GM15510 (cell line): ENCODE measurements around the gene RIPK1.

Experiments used
- POLR2A ChIP-seq: IDR thresholded peaks from 3 replicates; pipeline ENCODE4 v1.6.1; 2011; ENCODE audit warnings: borderline replicate concordance; ENCODE audit not compliant: insufficient read length; ENCODE audit errors: extremely low read depth

Gene RIPK1

DNA sequence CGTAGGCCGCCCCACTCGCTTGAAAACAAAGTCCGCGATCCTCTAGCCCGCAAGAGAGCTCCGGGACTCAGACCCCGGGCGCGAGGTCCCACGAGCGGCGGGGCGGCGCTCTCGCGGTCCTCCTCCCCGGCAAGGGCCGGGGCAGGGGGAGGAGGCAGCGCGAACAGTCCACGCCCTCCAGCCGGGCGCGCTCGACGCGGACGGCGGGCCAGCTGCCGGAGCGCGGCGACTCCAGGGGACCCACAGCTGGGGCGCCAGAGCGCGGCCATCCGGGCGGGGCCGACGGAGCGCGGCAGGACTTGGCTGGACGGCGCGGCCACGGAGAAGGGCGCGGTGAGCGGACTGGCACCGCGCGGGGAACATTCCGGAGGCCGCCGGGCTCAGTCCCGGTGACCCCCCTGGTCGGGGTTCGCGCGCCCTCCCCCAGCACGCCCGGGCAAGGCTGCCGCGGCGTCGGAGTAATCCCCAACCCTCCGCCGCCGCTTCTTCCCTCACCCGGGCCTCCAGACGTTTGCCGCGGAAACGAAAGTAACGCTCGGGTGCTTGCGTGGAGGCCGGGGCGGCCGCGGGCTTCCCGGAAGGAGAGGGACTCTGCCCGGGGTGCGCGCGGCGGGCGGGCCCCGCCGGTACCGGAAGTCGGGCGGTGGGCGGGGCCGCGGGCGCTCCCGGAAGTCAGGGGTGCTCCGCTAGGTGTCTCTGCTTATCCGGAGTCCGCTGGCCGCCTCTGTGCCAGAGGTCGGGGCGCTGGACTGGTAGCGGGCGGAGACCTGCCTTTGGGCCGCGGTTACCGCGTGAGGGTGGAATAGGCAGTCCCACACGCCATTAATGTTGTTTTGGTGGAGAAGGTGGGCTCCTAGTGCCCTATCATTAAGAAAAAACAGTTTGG is at the start of gene RIPK1:
TSS of gene RIPK1 (plus strand) at position 166 of the 886 bp plus-strand sequence. CDS start 8,330 bp downstream, outside the sequence.
- TF ChIP-seq POLR2A = peak; percentile 95

DNA sequence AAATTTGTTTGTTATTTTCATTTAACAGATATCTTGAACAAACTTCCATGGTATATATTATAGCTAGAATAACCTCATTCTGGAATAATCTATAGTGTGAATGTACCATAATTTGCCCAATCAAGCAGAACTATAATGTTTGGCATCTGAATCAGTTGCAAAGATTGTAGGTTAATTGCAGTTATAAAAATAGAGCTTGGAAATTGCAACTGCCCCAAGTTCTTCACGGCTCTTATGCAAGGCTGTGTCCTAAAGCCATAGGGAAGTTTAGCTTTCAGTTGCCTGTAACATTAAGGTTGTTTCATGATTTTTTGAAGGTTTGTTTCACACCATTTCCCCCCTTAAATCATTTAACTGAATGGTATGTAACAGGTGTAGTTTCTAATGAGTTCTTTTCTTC is 49.2 kb upstream of the RIPK1 start:
- no peak for TF ChIP-seq POLR2A

DNA sequence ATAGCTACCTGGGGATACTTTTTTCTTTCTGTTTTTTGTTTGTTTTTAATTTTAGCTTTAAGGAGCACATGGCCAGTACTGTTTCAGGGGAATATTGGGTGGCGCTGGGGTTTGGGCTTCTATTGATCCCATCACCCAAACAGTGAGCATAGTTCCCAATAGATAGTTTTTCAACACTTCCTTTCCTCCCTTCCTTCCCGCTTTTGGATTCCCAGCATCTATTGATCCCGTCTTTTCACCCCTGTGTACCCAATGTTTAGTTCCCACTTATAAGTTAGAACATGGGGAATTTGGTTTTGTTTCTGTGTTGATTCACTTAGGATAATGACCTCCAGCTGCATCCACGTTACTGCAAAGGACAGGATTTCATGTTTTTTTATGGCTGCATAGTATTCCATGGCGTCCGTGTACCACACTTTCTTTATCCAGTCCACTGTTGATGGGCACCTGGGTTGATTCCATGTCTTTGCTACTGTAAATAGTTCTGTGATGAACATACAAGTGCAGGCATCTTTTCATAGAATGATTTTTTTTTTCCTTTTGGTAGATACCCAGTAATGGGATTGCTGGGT is 48.5 kb upstream of the RIPK1 start:
- TF ChIP-seq POLR2A = no peak

DNA sequence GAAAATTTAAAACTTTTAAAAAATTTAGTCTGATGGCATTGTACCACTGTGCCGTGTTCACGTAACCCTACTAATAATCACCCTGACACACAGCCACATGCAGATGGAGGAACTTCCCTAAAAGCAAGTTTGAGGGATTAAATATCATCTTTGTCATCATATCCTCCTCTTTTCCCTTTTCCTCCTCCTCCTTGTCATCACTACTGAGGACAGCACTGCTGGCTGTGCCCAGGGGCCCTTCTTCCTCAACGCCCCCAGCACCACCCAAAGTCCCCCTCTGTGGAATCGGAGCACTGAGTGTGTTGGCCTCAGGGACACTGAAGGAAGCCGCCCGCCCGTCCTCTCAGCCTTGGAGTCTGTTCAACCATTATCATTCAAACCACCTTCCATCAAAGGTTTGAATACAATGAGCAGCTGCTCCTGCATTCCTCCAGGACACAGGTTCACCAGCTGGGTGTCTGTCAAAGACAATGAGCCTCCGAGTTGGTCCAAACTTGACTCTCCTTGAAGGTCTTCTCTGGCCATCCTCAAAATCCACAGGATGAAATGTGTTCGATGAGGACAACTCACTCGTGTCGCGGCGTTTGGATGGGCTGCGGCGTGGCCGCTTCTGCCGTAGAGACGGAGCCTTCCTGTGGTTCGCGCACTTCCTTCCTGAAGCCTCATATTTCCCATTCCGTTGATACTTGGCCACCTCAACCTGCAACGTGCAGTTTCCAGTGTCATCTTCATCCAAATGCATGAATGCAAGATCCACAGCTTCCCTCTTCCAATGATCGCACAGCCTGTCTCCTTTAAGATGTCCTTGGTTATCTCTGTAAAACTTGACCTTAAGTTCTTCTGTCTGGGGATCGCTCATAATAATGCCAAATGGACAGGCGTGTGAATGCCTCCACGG is 45.3 kb upstream of the RIPK1 start:
- no peak for TF ChIP-seq POLR2A

DNA sequence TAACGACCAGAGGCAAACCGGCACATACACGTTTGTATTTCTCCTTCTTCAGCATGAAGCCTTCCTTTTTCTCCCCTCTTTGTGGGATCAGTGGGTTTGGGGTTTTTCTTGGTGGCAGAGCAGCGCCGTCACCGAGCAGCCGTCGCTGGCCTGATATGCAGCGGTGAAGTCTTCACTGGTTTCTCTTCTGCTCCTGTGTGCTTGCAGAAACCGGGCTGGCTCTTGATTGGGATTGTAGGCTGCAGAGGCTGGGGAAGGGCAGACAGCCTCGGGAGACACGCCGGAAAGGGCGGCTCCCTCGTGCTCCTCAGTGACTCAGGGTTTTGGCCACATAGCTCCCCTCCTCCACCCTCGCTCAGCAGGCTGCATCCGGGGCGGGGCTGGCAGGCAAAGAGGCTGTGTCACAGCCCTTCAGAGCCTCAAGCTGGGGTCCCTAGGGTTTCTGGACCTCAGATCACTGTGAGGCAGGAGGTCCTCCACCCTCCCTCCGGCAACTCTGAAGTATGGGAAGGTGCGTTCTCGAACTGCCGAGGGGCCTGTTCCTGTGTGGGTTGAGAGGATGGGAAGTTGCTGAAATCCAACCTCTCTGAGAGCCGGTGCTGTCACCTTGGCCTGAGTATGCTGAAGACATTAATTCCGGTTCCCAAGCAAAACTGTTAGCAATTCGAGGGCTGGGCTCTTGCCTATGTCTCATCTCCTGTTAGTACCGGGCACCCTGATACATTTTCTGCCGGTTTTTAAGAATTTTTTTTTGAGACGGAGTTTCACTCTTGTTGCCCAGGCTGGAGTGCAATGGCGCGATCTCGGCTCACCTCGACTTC is 44.4 kb upstream of the RIPK1 start:
- peak; percentile 62 for TF ChIP-seq POLR2A

DNA sequence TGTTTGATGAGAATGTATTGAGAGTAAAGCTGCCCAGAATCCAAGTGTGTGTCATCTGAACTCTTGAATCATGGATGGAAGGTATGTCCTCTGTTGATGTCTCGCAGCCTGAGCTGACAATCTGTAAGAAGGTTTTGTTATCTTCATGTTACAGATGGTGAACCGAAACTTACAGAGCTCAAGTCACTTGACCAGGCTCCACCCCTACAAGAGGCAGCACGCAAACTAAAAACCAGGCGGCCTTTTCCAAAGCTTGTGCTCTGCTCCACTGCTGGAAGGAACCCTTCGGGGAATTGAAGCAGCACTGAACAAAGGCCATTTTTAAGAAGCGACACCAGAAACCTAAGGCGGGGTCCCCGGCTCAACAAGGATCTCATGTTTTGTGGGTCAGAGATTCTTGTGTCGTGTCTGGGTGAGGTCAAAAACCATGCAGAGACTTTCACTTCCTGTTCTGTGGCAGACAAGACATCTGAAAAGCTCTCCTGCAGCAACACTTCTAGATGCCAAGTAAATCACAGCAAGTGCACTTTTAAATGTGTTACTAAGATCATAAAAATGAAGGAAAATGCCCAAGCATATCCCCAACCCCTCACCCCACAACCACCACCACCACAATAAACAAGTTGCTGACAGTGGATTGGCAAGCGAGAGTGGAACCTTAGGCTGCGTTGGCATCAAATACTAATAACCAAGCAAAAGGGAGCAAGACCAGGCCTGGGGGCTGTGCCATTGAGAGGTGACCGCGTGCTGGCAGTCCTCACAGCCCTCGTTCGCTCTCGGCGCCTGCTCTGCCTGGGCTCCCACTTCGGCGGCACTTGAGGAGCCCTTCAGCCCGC is 41.3 kb upstream of the RIPK1 start:
- TF ChIP-seq POLR2A = no peak

DNA sequence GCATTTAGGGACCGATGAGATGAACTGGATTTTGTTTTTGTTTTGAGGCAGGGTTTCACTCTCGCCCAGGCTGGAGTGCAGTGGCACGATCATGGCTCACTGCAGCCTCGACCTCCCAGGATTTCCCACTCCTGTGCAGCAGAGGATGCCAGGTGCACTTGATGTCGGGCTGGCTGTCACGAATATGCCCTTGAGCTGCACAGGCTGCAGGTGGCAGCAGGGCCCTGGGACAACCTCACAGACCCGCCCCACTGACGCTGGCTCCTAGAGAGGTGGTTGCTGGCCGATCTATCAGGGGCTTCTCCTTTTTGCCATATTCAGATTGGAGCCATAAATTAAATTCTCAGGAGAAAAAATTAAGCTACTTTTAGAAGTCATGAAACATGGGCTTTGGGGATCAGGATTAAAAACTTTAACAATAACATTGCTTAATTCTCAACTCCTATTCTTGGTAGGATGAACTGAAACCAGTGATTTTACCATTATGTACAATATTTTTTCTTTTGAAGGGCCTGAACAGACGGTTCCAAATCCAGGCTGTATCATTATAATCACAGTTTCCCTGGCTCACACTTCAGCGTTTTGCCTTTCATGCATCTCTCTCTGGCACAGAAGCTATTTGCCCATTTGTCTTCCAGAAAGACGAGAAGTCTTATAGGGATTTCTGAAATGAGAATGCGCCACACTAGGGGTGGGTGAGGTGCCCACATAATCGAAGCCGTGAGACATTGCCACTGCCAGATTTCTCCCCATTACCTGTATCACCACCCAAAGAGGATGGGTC is 36.2 kb upstream of the RIPK1 start:
- TF ChIP-seq POLR2A = no peak

DNA sequence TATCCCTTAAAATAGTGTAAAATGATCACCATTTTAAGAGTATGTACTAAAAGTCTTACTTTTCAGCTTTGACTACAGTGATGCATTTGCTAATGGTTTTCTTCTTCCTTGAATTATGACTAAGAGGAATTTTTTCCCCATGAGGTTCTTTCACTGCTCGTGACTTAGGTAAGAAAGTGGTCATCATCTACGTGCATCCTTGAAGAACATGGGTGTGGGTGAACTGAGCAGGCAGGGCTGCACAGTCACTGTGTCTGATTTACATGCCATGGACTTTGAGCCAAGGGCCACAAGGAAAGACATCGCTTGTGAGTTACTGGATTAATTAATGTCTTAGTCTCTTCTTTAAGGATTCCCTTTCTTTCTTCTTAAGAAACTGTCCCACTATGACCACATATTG is 35.3 kb upstream of the RIPK1 start:
- no peak for TF ChIP-seq POLR2A

DNA sequence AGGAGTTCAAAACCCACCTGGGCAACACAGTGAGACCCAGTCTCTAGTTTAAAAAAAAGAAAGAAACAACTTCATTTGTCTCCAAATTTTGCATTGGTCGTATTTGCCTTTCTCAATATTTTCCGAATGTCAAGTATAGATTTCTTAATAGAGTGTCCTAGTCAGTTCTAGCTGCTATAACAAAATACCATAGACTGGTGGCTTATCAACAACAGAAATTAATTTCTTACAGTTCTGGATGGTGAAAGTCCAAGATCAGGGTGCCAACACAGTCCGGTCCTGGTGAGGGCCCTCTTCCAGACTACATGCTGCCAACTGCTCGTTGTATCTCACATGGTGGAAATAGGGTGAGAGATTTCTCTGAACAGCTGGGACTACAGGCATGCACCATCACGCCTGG is 34.6 kb upstream of the RIPK1 start:
- TF ChIP-seq POLR2A = no peak

DNA sequence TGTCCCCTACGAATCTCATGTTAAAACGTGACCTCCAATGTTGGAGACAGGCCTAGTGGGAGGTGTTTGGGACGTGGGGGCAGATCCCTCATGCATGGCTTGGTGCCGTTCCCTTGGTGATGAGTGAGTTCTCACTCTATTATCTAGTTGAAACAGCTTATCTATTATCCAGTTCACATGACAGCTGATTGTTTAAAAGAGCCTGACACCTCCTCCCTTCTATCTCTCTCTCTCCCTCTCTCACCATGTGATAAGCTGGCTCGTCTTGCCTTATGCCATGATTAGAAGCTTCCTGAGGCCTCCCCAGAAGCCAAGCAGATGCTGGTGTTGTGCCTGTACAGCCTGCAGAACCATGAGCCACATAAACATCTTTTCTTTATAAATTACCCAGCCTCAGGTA is 32.9 kb upstream of the RIPK1 start:
- TF ChIP-seq POLR2A = no peak

DNA sequence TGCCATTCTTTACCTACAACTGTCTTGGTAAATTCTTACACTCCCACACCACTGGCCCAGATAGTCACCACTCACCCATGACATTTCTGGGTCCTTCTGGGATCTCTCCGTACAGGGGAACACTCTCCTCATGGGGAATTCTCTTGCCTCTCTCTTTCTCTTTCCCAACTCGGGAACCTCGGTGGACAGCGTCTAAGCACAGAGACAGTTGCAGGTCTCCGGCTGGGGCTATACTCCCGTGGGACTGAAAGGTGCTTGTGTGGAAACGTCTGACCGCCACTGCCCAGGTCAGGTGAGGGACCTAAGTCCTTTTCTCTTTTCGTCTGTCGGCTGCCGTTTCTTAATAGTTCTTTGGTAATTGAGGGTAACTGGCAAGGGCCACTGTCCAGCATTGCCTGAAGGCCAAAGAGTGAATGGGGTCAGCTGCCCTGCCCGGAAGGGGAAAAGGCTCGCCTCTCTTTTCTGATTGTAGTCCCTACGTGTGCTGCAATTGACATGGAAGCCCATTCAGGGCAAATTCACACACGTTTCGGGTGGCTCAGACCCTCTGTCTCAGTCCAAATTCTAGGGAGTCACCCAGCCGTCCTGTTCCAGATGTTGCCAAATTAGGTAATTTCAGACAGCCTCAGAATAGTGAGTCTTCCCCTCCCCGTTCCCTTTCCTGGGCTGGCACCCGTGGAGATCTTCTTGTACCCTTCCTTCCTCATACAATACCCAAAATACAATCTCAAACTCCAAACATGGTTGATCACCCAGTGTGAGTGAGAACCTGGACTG is 31.2 kb upstream of the RIPK1 start:
- no peak for TF ChIP-seq POLR2A

DNA sequence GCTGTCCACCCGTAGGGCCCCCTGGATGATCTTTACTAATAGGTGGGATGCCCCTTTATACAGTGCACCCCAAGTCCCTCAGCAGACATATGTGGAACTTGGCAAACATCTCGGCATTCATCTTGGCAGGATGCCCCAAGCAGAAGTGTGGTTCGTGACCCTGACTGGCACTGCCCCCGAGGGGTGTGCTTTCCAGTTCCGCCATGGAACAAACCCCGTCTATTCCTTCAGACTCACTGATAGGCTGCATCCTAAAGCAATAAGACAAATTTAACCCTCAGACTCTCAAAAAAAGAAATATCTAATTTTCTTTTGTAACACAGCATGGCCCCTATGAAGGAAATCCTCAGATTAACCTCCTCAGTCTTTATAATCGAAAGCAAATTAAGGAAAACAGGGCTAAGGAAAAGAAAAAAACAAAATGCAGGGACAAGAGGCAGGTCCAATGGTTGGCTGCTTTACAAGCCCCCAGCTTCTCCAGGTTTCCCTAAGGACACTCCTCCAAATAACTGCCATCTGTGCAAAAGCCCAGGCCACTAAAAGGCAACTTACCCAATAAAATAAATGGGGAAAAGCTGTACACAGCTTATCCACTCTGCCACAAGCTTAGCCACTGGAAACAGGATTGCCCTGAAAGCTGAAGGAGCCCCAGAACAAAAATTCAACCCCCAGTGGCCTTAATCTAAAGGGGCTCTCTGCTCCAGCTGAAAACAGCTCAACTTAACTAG is 30.5 kb upstream of the RIPK1 start:
- no peak for TF ChIP-seq POLR2A

DNA sequence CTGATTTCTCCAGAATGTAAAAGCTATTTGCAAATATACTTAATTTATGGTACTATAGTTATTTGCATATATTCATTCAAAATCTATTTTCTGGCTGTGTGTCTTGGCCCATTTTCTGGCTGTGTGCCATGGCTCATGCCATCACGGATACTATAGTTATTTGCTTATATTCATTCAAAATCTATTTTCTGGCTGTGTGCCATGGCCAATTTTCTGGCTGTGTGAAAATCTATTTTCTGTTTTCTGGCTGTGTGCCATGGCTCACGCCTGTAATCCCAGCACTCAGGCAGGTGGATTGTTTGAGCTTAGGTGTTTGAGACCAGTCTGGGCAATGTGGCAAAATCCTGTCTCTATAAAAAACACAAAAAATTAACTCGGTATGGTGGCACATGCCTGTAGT is 28.9 kb upstream of the RIPK1 start:
- TF ChIP-seq POLR2A = no peak
